Mesendoderm (in vitro differentiated cells): ENCODE data around the gene IFFO2.
A peak's percentile ranks its signal among the peaks of the same experiment; 100 is the strongest.

Source experiments
- DNase-seq: peaks from one replicate; pipeline ENCODE4 v3.0.0; 2013
- H2AK5ac ChIP-seq: 2 replicates; pipeline ENCODE4 v1.6.1; 2013; ENCODE audit warnings: low read length, inconsistent platforms
- H2BK120ac ChIP-seq: 2 replicates; pipeline ENCODE4 v1.6.1; 2013; ENCODE audit warnings: low read depth, mild to moderate bottlenecking, low read length, moderate library complexity, mixed read lengths
- H2BK15ac ChIP-seq: replicated peaks from 2 replicates; pipeline ENCODE4 v1.6.1; 2013; ENCODE audit warnings: low read depth, mild to moderate bottlenecking, moderate library complexity
- H2BK5ac ChIP-seq: 2 replicates; pipeline ENCODE4 v1.6.1; 2013; ENCODE audit warnings: low read length, inconsistent platforms
- H3K18ac ChIP-seq: 2 replicates; pipeline ENCODE4 v1.6.1; 2013; ENCODE audit warnings: mild to moderate bottlenecking, low read length, mixed read lengths
- H3K23ac ChIP-seq: one replicate; pipeline ENCODE4 v1.6.1; 2013; ENCODE audit warnings: low read length
- H3K27ac ChIP-seq: 2 replicates; pipeline ENCODE4 v1.5.1; 2013; ENCODE audit warnings: low read depth, mild to moderate bottlenecking, inconsistent platforms, low read length, moderate library complexity
- H3K27me3 ChIP-seq: 2 replicates; pipeline ENCODE4 v1.6.1; 2013; ENCODE audit warnings: low read length, control low read depth, mild to moderate bottlenecking, inconsistent platforms; ENCODE audit not compliant: insufficient read depth, poor library complexity
- H3K36me3 ChIP-seq: 2 replicates; pipeline ENCODE4 v1.6.1; 2013; ENCODE audit warnings: low read length, inconsistent platforms; ENCODE audit not compliant: control insufficient read depth, insufficient read depth
- H3K4ac ChIP-seq: one replicate; pipeline ENCODE4 v1.6.1; 2013; ENCODE audit warnings: low read depth, mild to moderate bottlenecking, low read length, moderate library complexity
- H3K4me1 ChIP-seq: 2 replicates; pipeline ENCODE4 v1.6.1; 2013; ENCODE audit warnings: low read depth, low read length, inconsistent platforms; ENCODE audit not compliant: control insufficient read depth
- H3K4me2 ChIP-seq: 2 replicates; pipeline ENCODE4 v1.6.1; 2013; ENCODE audit warnings: low read length
- H3K4me3 ChIP-seq: 2 replicates; pipeline ENCODE4 v1.5.1; 2013; ENCODE audit warnings: mild to moderate bottlenecking, low read length
- H3K56ac ChIP-seq: one replicate; pipeline ENCODE4 v1.6.1; 2013; ENCODE audit warnings: low read length
- H3K79me1 ChIP-seq: 2 replicates; pipeline ENCODE4 v1.6.1; 2013; ENCODE audit warnings: low read length, inconsistent platforms
- H3K79me2 ChIP-seq: 2 replicates; pipeline ENCODE4 v1.6.1; 2013; ENCODE audit warnings: mild to moderate bottlenecking, low read length; ENCODE audit not compliant: control insufficient read depth, insufficient read depth
- H3K9ac ChIP-seq: 2 replicates; pipeline ENCODE4 v1.6.1; 2013; ENCODE audit warnings: low read length, inconsistent platforms
- H4K5ac ChIP-seq: one replicate; pipeline ENCODE4 v1.6.1; 2013; ENCODE audit warnings: low read length
- H4K8ac ChIP-seq: one replicate; pipeline ENCODE4 v1.6.1; 2013; ENCODE audit warnings: low read depth, mild to moderate bottlenecking, control low read depth, low read length, moderate library complexity
- WGBS: extraction: QIAGEN DNeasy Blood & Tissue Kit; methylation state at CpG from one replicate; pipeline ENCODE4 v1.1.7; 2013; ENCODE audit warnings: low lambda C conversion rate, missing lambda C conversion rate; ENCODE audit not compliant: insufficient coverage; ENCODE audit errors: extremely low coverage; 5-methylcytosine and 5-hydroxymethylcytosine counted together

The IFFO2 gene

GRCh38 chr1:18970358-18970757 lies 13.9 kb upstream of the IFFO2 start:
- H3K9ac ChIP-seq, result no peak overlapping the region
- no peaks in the 10 kb centered on the region for H3K27me3 ChIP-seq
- no peak overlapping the region for H2BK5ac ChIP-seq
- no CpG with 5 or more reads among the region's 7 CpGs for WGBS
- H4K8ac ChIP-seq, result no peak overlapping the region
- H3K4ac ChIP-seq, result no peak overlapping the region
- DNase-seq, result no peak
- no peaks in the 10 kb centered on the region for H3K79me2 ChIP-seq
- H3K4me3 ChIP-seq, result no peak overlapping the region
- H2BK15ac ChIP-seq, result no peak overlapping the region
- no peak overlapping the region for H3K23ac ChIP-seq
- H3K36me3 ChIP-seq, result no peaks in the 10 kb centered on the region
- no peak overlapping the region for H2BK120ac ChIP-seq
- no peak overlapping the region for H3K27ac ChIP-seq
- H3K56ac ChIP-seq, result no peak overlapping the region
- no peak overlapping the region for H4K5ac ChIP-seq
- peaks cover 3% of the 10 kb centered on the region for H3K4me1 ChIP-seq
- no peak overlapping the region for H3K18ac ChIP-seq
- H3K79me1 ChIP-seq, result no peaks in the 10 kb centered on the region
- no peak overlapping the region for H2AK5ac ChIP-seq
- no peak overlapping the region for H3K4me2 ChIP-seq

- H3K27ac ChIP-seq, result no peak overlapping the region
- H2BK120ac ChIP-seq, result no peak overlapping the region
- H3K56ac ChIP-seq, result no peak overlapping the region
- DNase-seq, result no peak
- H4K8ac ChIP-seq, result no peak overlapping the region
- H3K4me1 ChIP-seq, result peaks cover 3% of the 10 kb centered on the region
- no peak overlapping the region for H4K5ac ChIP-seq
- no peak overlapping the region for H3K23ac ChIP-seq
- no peak overlapping the region for H3K18ac ChIP-seq
- H3K9ac ChIP-seq, result no peak overlapping the region
- no peak overlapping the region for H2BK15ac ChIP-seq
- no peak overlapping the region for H3K4me3 ChIP-seq
- H3K79me2 ChIP-seq, result no peaks in the 10 kb centered on the region
- H3K4ac ChIP-seq, result peak overlapping the region; percentile 27
- H3K4me2 ChIP-seq, result no peak overlapping the region
- no CpG with 5 or more reads among the region's 2 CpGs for WGBS
- no peaks in the 10 kb centered on the region for H3K36me3 ChIP-seq
- H3K79me1 ChIP-seq, result no peaks in the 10 kb centered on the region
- H2BK5ac ChIP-seq, result no peak overlapping the region
- H2AK5ac ChIP-seq, result no peak overlapping the region
- no peaks in the 10 kb centered on the region for H3K27me3 ChIP-seq
Observed at GRCh38 chr1:18967066-18967690, 10.7 kb upstream of the IFFO2 start.

- peaks cover 3% of the 10 kb centered on the region for H3K4me1 ChIP-seq
- H2BK15ac ChIP-seq, result no peak overlapping the region
- no peaks in the 10 kb centered on the region for H3K27me3 ChIP-seq
- H2BK120ac ChIP-seq, result no peak overlapping the region
- no peak overlapping the region for H4K8ac ChIP-seq
- no peak overlapping the region for H3K4me3 ChIP-seq
- WGBS, result no CpG with 5 or more reads among the region's 17 CpGs
- H3K36me3 ChIP-seq, result no peaks in the 10 kb centered on the region
- no peak overlapping the region for H4K5ac ChIP-seq
- no peak overlapping the region for H3K4me2 ChIP-seq
- peak overlapping the region; percentile 32 for H2BK5ac ChIP-seq
- no peak overlapping the region for H3K27ac ChIP-seq
- no peak overlapping the region for H3K18ac ChIP-seq
- no peak overlapping the region for H3K23ac ChIP-seq
- peak; percentile 99 for DNase-seq
- no peaks in the 10 kb centered on the region for H3K79me2 ChIP-seq
- H3K4ac ChIP-seq, result peak overlapping the region; percentile 10
- H3K56ac ChIP-seq, result peak overlapping the region; percentile 3
- no peak overlapping the region for H3K9ac ChIP-seq
- no peaks in the 10 kb centered on the region for H3K79me1 ChIP-seq
- no peak overlapping the region for H2AK5ac ChIP-seq
Observed at GRCh38 chr1:18965206-18966173, 9.0 kb upstream of the IFFO2 start.

DNA sequence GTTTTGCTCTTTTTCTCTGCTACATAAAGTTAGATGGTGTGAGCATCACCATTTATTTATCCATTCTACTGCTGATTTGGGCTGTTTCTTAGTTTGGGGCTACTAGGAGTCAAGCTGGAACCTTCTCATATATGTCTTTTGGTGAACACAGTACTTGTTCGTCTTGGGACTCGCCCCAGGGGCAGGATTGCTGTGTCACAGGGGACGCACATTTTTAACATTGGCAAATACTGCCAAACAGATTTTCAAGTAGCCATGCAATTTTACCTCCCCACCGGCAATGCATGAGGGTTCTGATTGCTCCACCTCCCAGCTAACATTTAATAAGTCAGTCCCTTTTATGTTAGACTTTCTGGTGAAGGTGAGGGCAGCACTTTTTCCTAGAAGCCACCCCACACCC lies 7.5 kb upstream of the IFFO2 start:
- DNase-seq, result no peak
- H3K4me2 ChIP-seq, result no peak overlapping the region

GRCh38 chr1:18962855-18963737 lies 6.6 kb upstream of the IFFO2 start:
- no peak overlapping the region for H2AK5ac ChIP-seq
- no peak overlapping the region for H3K23ac ChIP-seq
- no CpG with 5 or more reads among the region's 7 CpGs for WGBS
- H3K18ac ChIP-seq, result no peak overlapping the region
- no peak overlapping the region for H3K56ac ChIP-seq
- H2BK15ac ChIP-seq, result no peak overlapping the region
- H3K4me1 ChIP-seq, result peaks cover 3% of the 10 kb centered on the region
- H3K27me3 ChIP-seq, result no peaks in the 10 kb centered on the region
- no peak overlapping the region for H2BK5ac ChIP-seq
- no peak for DNase-seq
- H3K27ac ChIP-seq, result no peak overlapping the region
- no peak overlapping the region for H3K9ac ChIP-seq
- no peak overlapping the region for H3K4ac ChIP-seq
- no peak overlapping the region for H3K4me3 ChIP-seq
- no peak overlapping the region for H4K5ac ChIP-seq
- H4K8ac ChIP-seq, result no peak overlapping the region
- no peaks in the 10 kb centered on the region for H3K79me1 ChIP-seq
- no peak overlapping the region for H3K4me2 ChIP-seq
- H3K79me2 ChIP-seq, result no peaks in the 10 kb centered on the region
- no peak overlapping the region for H2BK120ac ChIP-seq
- no peaks in the 10 kb centered on the region for H3K36me3 ChIP-seq

More for the DNA sequence above, 7.5 kb upstream of the IFFO2 start:
- Histone ChIP-seq H3K18ac (no peak overlapping the region), H3K9ac (no peak overlapping the region), H3K36me3 (no peaks in the 10 kb centered on the region), H2AK5ac (no peak overlapping the region), H3K4ac (no peak overlapping the region), H3K23ac (no peak overlapping the region), H3K4me3 (no peak overlapping the region), H3K79me2 (no peaks in the 10 kb centered on the region), H2BK120ac (no peak overlapping the region), H4K5ac (no peak overlapping the region), H3K27ac (no peak overlapping the region), H3K56ac (no peak overlapping the region), H4K8ac (no peak overlapping the region), H3K79me1 (no peaks in the 10 kb centered on the region), H3K4me1 (peaks cover 3% of the 10 kb centered on the region), H3K27me3 (no peaks in the 10 kb centered on the region), H2BK15ac (no peak overlapping the region), H2BK5ac (no peak overlapping the region)
- no CpG with 5 or more reads among the region's 4 CpGs for WGBS
